ENCODE results near the gene CLCA4. TPM values are rescaled to one million over a fixed set of nuclear protein-coding genes. Genes with fewer than 3 reads are reported as not detected.
"Not testable (repeated sequence)": the region's sequence is repeated elsewhere in the genome, so short reads cannot be mapped to it uniquely, and the experiment has no call there.

Gene CLCA4
- total RNA-seq (under 1 TPM in 1 of 4 donors, not detected in 3; 0.11 TPM), polyA plus RNA-seq (0.07 TPM)
- long read RNA-seq, donor 1: 0 reads
- long read RNA-seq, donor 2: 0 reads
- long read RNA-seq, donor 3: 0 reads
- long read RNA-seq, donor 4: 0 reads

DNA sequence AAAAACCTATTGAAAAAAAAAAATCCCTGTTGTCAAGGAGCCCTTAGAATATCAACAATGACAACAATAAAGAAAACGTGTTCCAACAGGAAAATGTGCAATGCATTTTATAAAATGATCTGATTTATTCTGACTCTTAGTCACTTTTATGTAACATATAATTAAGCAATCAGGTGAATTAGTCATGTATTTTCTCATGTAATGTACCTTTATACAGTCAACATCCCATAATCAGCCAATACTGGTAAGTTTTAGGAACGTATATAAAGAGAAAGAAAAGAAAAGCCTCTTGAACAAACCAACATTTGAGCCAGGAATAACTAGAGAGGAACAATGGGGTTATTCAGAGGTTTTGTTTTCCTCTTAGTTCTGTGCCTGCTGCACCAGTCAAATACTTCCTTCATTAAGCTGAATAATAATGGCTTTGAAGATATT, at the start of gene CLCA4:
TSS of gene CLCA4 (plus strand) at position 292 of the 435 bp plus-strand sequence. CDS start at position 334, 42 bp downstream.
- H3K27me3 ChIP-seq (ENCODE audit: control insufficient read depth, insufficient read depth): no peaks in the 10 kb centered on the region
- WGBS: 42% methylated on average over 2 of the region's 2 CpGs
- no peaks in the 10 kb centered on the region for H3K4me1 ChIP-seq (ENCODE audit: control insufficient read depth, insufficient read depth, low read length)
- no peak within 1 kb of the TSS for H3K4me3 ChIP-seq (ENCODE audit: low read length)
- no peak within 1 kb of the TSS for H3K27ac ChIP-seq (ENCODE audit: low read length)
- intact Hi-C loops (cut with DNase I): no loop called here
- ATAC-seq (no peak), DNase-seq (no peak)
- no peaks in the 10 kb centered on the region for H3K9me3 ChIP-seq (ENCODE audit: control insufficient read depth, low read length)

DNA sequence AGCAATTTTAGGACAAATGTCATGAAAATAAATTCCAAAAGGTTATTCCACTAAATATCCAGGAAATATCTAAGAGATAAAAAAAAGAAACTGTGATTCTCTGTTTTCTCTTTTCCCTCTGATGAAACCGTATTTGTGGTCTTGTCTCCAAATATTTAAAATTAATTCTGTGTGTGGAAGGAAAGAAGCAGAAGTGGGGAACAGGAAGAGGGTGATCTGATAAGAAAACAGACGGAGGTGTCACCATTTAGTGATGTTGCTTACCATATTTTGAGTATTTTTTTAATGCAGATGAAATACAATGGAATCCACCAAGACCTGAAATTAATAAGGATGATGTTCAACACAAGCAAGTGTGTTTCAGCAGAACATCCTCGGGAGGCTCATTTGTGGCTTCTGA, 48.6 kb upstream of the CLCA4 start:
- Histone ChIP-seq H3K27ac (ENCODE audit: low read length) (no peak overlapping the region), H3K4me1 (ENCODE audit: control insufficient read depth, insufficient read depth, low read length) (no peaks in the 10 kb centered on the region), H3K4me3 (ENCODE audit: low read length) (no peak overlapping the region), H3K27me3 (ENCODE audit: control insufficient read depth, insufficient read depth) (no peaks in the 10 kb centered on the region), H3K9me3 (ENCODE audit: control insufficient read depth, low read length) (no peaks in the 10 kb centered on the region)
- ATAC-seq: no peak
- WGBS: 73% methylated on average over 3 of the region's 3 CpGs
- intact Hi-C loops (cut with DNase I): loop anchor here in 1 of 4 donors (10.0 kb wide), 1 partner anchor 113 kb away; no protein-coding TSS in a partner anchor
- DNase-seq: no peak

- H3K4me3 ChIP-seq (ENCODE audit: low read length): no peak overlapping the region
- H3K4me1 ChIP-seq (ENCODE audit: control insufficient read depth, insufficient read depth, low read length): no peaks in the 10 kb centered on the region
- WGBS: 22% methylated on average over 3 of the region's 3 CpGs
- intact Hi-C loops (cut with DNase I): loop anchor here (5.0 to 10.0 kb wide), 3 partner anchors 85 to 118 kb away; no protein-coding TSS in a partner anchor
- H3K9me3 ChIP-seq (ENCODE audit: control insufficient read depth, low read length): no peaks in the 10 kb centered on the region
- no peaks in the 10 kb centered on the region for H3K27me3 ChIP-seq (ENCODE audit: control insufficient read depth, insufficient read depth)
- no peak for DNase-seq
- H3K27ac ChIP-seq (ENCODE audit: low read length): no peak overlapping the region
- ATAC-seq: no peak
Observed at GRCh38 chr1:86499987-86500593, 46.8 kb upstream of the CLCA4 start.

DNA sequence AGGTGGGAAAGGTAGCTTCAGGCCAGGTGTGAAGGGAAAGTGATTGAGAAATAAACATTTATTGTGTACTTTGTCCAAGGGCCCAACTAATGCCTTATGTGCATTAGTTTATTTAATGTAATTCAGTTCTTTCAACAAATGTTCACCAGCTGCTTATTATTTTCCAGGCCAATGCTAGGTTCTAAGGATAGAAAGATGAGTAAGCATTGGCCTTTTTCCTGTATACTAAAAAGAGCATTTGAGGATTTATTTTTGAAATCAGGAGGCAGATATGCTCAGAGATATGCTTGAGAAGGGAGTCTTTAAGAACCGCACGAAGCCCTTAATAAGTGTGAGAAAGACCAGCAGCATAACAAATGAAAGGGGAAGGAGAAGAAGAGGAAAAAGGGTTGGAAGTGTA, 46.2 kb upstream of the CLCA4 start:
- Histone ChIP-seq H3K9me3 (ENCODE audit: control insufficient read depth, low read length) (no peaks in the 10 kb centered on the region), H3K4me3 (ENCODE audit: low read length) (no peak overlapping the region), H3K27ac (ENCODE audit: low read length) (no peak overlapping the region), H3K27me3 (ENCODE audit: control insufficient read depth, insufficient read depth) (no peaks in the 10 kb centered on the region), H3K4me1 (ENCODE audit: control insufficient read depth, insufficient read depth, low read length) (no peaks in the 10 kb centered on the region)
- intact Hi-C loops (cut with DNase I): loop anchor here in 3 of 4 donors (5.0 to 10.0 kb wide), 3 partner anchors 86 to 118 kb away; no protein-coding TSS in a partner anchor
- WGBS: 63% methylated on average over 2 of the region's 2 CpGs
- no peak for ATAC-seq
- no peak for DNase-seq

DNA sequence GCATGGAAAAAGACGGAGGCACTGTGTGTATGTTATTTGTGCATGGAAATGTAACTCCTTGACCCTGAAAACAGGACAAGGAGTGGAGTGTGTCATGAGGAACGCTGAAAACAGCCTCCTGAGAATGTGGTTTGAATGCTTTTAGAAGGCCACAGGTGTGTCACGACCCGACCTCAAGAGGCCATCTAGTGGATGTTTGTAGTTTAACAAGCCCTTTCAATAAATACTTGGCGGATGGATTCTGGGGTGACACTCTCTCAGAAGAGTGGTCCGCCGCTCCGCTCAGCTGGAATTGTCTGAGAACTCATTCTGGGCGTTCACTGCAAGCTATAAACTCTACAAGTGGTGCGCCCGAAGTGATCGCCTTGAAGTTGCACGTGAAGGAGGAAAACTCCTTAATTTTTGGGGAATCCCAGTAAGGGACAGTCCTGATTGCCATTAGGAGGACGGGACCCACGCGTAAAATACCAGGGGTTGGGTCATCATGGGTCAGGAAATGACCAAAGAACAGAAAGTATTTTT, 44.7 kb upstream of the CLCA4 start:
- 37% methylated on average over 16 of the region's 16 CpGs for WGBS
- DNase-seq (peak; percentile 30 to 65 (median 41)), ATAC-seq (peak in 1 of 2 donors; percentile 67)
- H3K27ac ChIP-seq (ENCODE audit: low read length); H3K9me3 ChIP-seq (ENCODE audit: control insufficient read depth, low read length); H3K27me3 ChIP-seq (ENCODE audit: control insufficient read depth, insufficient read depth); H3K4me1 ChIP-seq (ENCODE audit: control insufficient read depth, insufficient read depth, low read length): not testable (repeated sequence)
- intact Hi-C loops (cut with DNase I): loop anchor here in 3 of 4 donors (5.0 to 10.0 kb wide), 3 partner anchors 87 to 120 kb away; no protein-coding TSS in a partner anchor
- H3K4me3 ChIP-seq (ENCODE audit: low read length): peak overlapping the region; percentile 72

- peak overlapping the region; percentile 72 for H3K4me3 ChIP-seq (ENCODE audit: low read length)
- no peaks in the 10 kb centered on the region for H3K4me1 ChIP-seq (ENCODE audit: control insufficient read depth, insufficient read depth, low read length)
- H3K9me3 ChIP-seq (ENCODE audit: control insufficient read depth, low read length): no peaks in the 10 kb centered on the region
- no peaks in the 10 kb centered on the region for H3K27me3 ChIP-seq (ENCODE audit: control insufficient read depth, insufficient read depth)
- DNase-seq (peak in 2 of 3 donors; percentile 16 to 52), ATAC-seq (peak; percentile 29 to 69)
- H3K27ac ChIP-seq (ENCODE audit: low read length): peak overlapping the region; percentile 32
- intact Hi-C loops (cut with DNase I): loop anchor here in 3 of 4 donors (5.0 to 10.0 kb wide), 3 partner anchors 88 to 121 kb away; no protein-coding TSS in a partner anchor
- WGBS: 17% methylated on average over 18 of the region's 18 CpGs
Observed at GRCh38 chr1:86502721-86503405, 44.0 kb upstream of the CLCA4 start.

DNA sequence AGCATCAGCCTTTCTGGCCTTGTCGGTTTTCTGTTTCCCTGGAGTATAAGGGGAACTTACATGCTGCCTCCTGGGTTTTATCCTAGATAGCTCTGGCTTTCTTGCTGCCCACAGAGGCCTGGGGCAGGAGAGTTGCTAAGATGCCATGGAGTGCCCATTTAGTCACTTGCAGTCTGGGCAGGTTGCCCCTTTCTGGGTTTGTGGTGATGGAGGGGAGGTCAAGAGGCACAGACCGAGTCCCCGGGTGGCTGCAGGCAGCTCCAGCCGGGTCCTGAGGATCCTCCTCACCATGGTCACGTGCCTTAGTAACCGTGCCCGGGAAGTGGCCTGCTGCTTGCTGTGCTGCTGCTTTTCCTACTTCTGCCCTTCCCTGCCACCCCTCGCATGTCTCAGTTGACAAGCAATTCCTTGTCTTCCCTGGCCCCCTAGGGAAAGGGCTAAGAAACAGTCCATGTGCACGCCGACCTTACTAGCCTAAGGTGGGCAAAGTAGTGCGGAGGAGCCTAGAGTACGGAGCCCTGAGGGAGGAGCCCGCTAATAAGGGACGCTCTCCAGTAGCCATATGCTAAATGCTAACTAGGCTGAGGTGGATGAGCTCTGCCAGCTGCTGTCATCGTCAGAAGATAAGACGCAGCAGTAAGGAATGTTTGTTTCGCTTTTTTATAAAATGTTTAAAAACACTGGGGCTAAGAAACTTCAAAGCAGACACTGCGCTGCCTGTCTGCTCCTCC, 43.3 kb upstream of the CLCA4 start:
- WGBS: 16% methylated on average over 18 of the region's 18 CpGs
- intact Hi-C loops (cut with DNase I): loop anchor here in 3 of 4 donors (5.0 to 10.0 kb wide), 3 partner anchors 89 to 121 kb away; no protein-coding TSS in a partner anchor
- DNase-seq: peak; percentile 61 to 83 (median 82)
- peak; percentile 64 to 72 for ATAC-seq
- Histone ChIP-seq H3K4me3 (ENCODE audit: low read length) (peak overlapping the region; percentile 72), H3K27me3 (ENCODE audit: control insufficient read depth, insufficient read depth) (no peaks in the 10 kb centered on the region), H3K27ac (ENCODE audit: low read length) (peak overlapping the region; percentile 32), H3K9me3 (ENCODE audit: control insufficient read depth, low read length) (no peaks in the 10 kb centered on the region), H3K4me1 (ENCODE audit: control insufficient read depth, insufficient read depth, low read length) (no peaks in the 10 kb centered on the region)

GRCh38 chr1:86504137-86504479, 42.8 kb upstream of the CLCA4 start:
- peak overlapping the region; percentile 32 for H3K27ac ChIP-seq (ENCODE audit: low read length)
- intact Hi-C loops (cut with DNase I): loop anchor here in 3 of 4 donors (5.0 to 10.0 kb wide), 3 partner anchors 89 to 122 kb away; no protein-coding TSS in a partner anchor
- peak overlapping the region; percentile 72 for H3K4me3 ChIP-seq (ENCODE audit: low read length)
- no peaks in the 10 kb centered on the region for H3K27me3 ChIP-seq (ENCODE audit: control insufficient read depth, insufficient read depth)
- H3K9me3 ChIP-seq (ENCODE audit: control insufficient read depth, low read length): no peaks in the 10 kb centered on the region
- peak in 1 of 3 donors; percentile 26 for DNase-seq
- peak; percentile 43 to 69 for ATAC-seq
- no peaks in the 10 kb centered on the region for H3K4me1 ChIP-seq (ENCODE audit: control insufficient read depth, insufficient read depth, low read length)
- WGBS: 30% methylated on average over 9 of the region's 9 CpGs

DNA sequence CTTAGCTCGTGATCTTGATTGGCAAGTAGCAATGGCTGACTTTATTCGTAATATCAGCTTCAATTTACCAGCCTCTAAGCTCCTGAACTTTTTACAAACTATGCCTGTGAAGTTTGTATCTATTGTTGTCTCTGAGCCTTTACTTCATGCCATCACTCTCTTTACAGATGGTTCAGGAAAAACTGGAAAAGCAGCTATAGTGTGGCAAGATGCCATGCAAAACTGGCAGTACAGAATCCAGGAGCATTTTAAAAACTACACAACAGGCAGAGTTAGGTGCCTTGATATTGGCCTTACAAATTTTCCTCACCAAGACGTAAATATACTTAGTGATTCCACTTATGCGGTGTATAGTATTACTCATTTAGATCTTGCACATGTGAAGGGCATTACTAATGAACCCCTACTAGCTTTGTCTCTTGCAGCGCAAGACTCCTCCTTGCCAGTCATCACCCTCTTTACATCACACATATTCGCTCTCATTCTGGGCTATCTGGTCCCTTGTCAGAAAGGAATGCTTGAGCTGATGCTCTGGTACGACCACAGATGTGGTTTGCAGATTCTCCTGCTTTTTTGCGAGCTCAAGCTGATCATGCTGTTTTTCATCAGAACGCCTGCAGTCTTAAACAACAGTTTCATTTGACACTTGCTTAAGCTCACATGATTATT, 41.8 kb upstream of the CLCA4 start:
- DNase-seq: no peak
- Histone ChIP-seq H3K9me3 (ENCODE audit: control insufficient read depth, low read length) (no peaks in the 10 kb centered on the region), H3K4me3 (ENCODE audit: low read length) (no peak overlapping the region), H3K4me1 (ENCODE audit: control insufficient read depth, insufficient read depth, low read length) (no peaks in the 10 kb centered on the region), H3K27me3 (ENCODE audit: control insufficient read depth, insufficient read depth) (no peaks in the 10 kb centered on the region), H3K27ac (ENCODE audit: low read length) (no peak overlapping the region)
- no peak for ATAC-seq
- WGBS: 60% methylated on average over 9 of the region's 9 CpGs
- intact Hi-C loops (cut with DNase I): loop anchor here in 3 of 4 donors (5.0 to 10.0 kb wide), 3 partner anchors 90 to 123 kb away; no protein-coding TSS in a partner anchor

- H3K4me3 ChIP-seq (ENCODE audit: low read length): no peak overlapping the region
- DNase-seq (no peak), ATAC-seq (no peak)
- no peaks in the 10 kb centered on the region for H3K27me3 ChIP-seq (ENCODE audit: control insufficient read depth, insufficient read depth)
- H3K9me3 ChIP-seq (ENCODE audit: control insufficient read depth, low read length): no peaks in the 10 kb centered on the region
- whole genome bisulfite sequencing: 42% methylated on average over 4 of the region's 4 CpGs
- H3K4me1 ChIP-seq (ENCODE audit: control insufficient read depth, insufficient read depth, low read length): no peaks in the 10 kb centered on the region
- no peak overlapping the region for H3K27ac ChIP-seq (ENCODE audit: low read length)
- intact Hi-C loops (cut with DNase I): loop anchor here in 2 of 4 donors (10.0 kb wide), 2 partner anchors 91 to 121 kb away; no protein-coding TSS in a partner anchor
Observed at GRCh38 chr1:86505564-86505902, 41.3 kb upstream of the CLCA4 start.
